HepG2 (cell line): ENCODE data around the gene SMIM38. TPM values are rescaled to one million over a fixed set of nuclear protein-coding genes. Genes with fewer than 3 reads are reported as not detected.

Experiments
- FOXA1 ChIP-seq, 2 experiments: fragments of 450-650 bp in 1 of 2; sonication (generic) in 1 of 2; formaldehyde crosslinking in 1 of 2; IDR thresholded peaks; 2 replicates each; pipeline versions ENCODE4 v1.4.0 to v1.6.1; 2016 to 2020; ENCODE audit warnings: missing genetic modification reagents in 1 of 2
- FOXK2 ChIP-seq: fragments of 450-650 bp; IDR thresholded peaks from 2 replicates; pipeline ENCODE4 v1.6.1; 2016
- GATAD1 ChIP-seq: IDR thresholded peaks from 2 replicates; pipeline ENCODE4 v1.6.1; 2016; ENCODE audit warnings: missing genetic modification reagents, missing compliant biosample characterization
- GFI1 ChIP-seq: sonication (generic); formaldehyde crosslinking; IDR thresholded peaks from 2 replicates; pipeline ENCODE4 v1.5.0; 2020; ENCODE audit warnings: missing genetic modification reagents, mild to moderate bottlenecking, borderline replicate concordance
- GZF1 ChIP-seq: sonication (generic); formaldehyde crosslinking; IDR thresholded peaks from 2 replicates; pipeline ENCODE4 v1.5.1; 2020; ENCODE audit warnings: mild to moderate bottlenecking, missing genetic modification reagents
- ISL2 ChIP-seq: sonication (generic); formaldehyde crosslinking; IDR thresholded peaks from 2 replicates; pipeline ENCODE4 v1.5.0; 2020; ENCODE audit warnings: missing genetic modification reagents
- MTA1 ChIP-seq: sonication (generic); formaldehyde crosslinking; IDR thresholded peaks from 2 replicates; pipeline ENCODE4 v1.4.0; 2020; ENCODE audit warnings: missing genetic modification reagents, mild to moderate bottlenecking, borderline replicate concordance
- NR1H2 ChIP-seq: sonication (generic); formaldehyde crosslinking; IDR thresholded peaks from 2 replicates; pipeline ENCODE4 v1.8.1; 2022; ENCODE audit warnings: low read depth, missing genetic modification reagents, borderline replicate concordance
- POGZ ChIP-seq: sonication (generic); formaldehyde crosslinking; IDR thresholded peaks from 2 replicates; pipeline ENCODE4 v1.4.0; 2020; ENCODE audit warnings: mild to moderate bottlenecking, missing genetic modification reagents
- PPARG ChIP-seq: conservative IDR thresholded peaks from 2 replicates; pipeline ENCODE4 v1.6.1; 2016; ENCODE audit warnings: missing biosample characterization, missing genetic modification reagents
- RCOR2 ChIP-seq: IDR thresholded peaks from 2 replicates; pipeline ENCODE4 v1.6.1; 2016; ENCODE audit warnings: missing biosample characterization, missing genetic modification reagents
- RXRA ChIP-seq: sonication (generic); formaldehyde crosslinking; IDR thresholded peaks from 2 replicates; pipeline ENCODE4 v1.5.1; 2020; ENCODE audit warnings: missing genetic modification reagents
- SNAPC2 ChIP-seq: sonication (generic); formaldehyde crosslinking; IDR thresholded peaks from 2 replicates; pipeline ENCODE4 v1.8.1; 2022; ENCODE audit warnings: mild to moderate bottlenecking, missing genetic modification reagents
- SP4 ChIP-seq: sonication (generic); formaldehyde crosslinking; IDR thresholded peaks from 2 replicates; pipeline ENCODE4 v1.8.1; 2023; ENCODE audit warnings: mild to moderate bottlenecking, missing genetic modification reagents
- STAG1 ChIP-seq: sonication (generic); formaldehyde crosslinking; IDR thresholded peaks from 2 replicates; pipeline ENCODE4 v1.4.0; 2020; ENCODE audit warnings: missing genetic modification reagents
- TCF7L2 ChIP-seq: IDR thresholded peaks from 2 replicates; pipeline ENCODE4 v1.6.1; 2011; ENCODE audit warnings: mild to moderate bottlenecking, low read depth, low read length, moderate library complexity
- ZBTB3 ChIP-seq: sonication (generic); formaldehyde crosslinking; IDR thresholded peaks from 2 replicates; pipeline ENCODE4 v1.4.0; 2020; ENCODE audit warnings: low read depth, mild to moderate bottlenecking, moderate library complexity, missing genetic modification reagents, borderline replicate concordance
- ZBTB38 ChIP-seq: sonication (generic); formaldehyde crosslinking; IDR thresholded peaks from 2 replicates; pipeline ENCODE4 v1.5.1; 2020; ENCODE audit warnings: mild to moderate bottlenecking, missing genetic modification reagents
- ZBTB42 ChIP-seq: sonication (generic); formaldehyde crosslinking; IDR thresholded peaks from 2 replicates; pipeline ENCODE4 v1.5.0; 2020; ENCODE audit warnings: mild to moderate bottlenecking, missing genetic modification reagents
- ZBTB7B ChIP-seq: sonication (generic); formaldehyde crosslinking; IDR thresholded peaks from 2 replicates; pipeline ENCODE4 v1.4.0; 2020; ENCODE audit warnings: missing genetic modification reagents
- ZMAT3 ChIP-seq: sonication (generic); formaldehyde crosslinking; conservative IDR thresholded peaks from 2 replicates; pipeline ENCODE4 v1.7.0; 2021; ENCODE audit warnings: missing genetic modification reagents
- ZMYM3 ChIP-seq: sonication (generic); formaldehyde crosslinking; IDR thresholded peaks from 2 replicates; pipeline ENCODE4 v1.5.1; 2020; ENCODE audit warnings: mild to moderate bottlenecking, missing genetic modification reagents
- ZNF12 ChIP-seq: sonication (generic); formaldehyde crosslinking; IDR thresholded peaks from 2 replicates; pipeline ENCODE4 v1.5.0; 2020; ENCODE audit warnings: missing genetic modification reagents
- ZNF547 ChIP-seq: sonication (generic); formaldehyde crosslinking; IDR thresholded peaks from 2 replicates; pipeline ENCODE4 v1.5.1; 2020; ENCODE audit warnings: mild to moderate bottlenecking, missing genetic modification reagents
- ZNF556 ChIP-seq: sonication (generic); formaldehyde crosslinking; IDR thresholded peaks from 2 replicates; pipeline ENCODE4 v1.4.0; 2020; ENCODE audit warnings: mild to moderate bottlenecking, missing genetic modification reagents, borderline replicate concordance
- ZNF564 ChIP-seq: sonication (generic); formaldehyde crosslinking; IDR thresholded peaks from 2 replicates; pipeline ENCODE4 v1.8.1; 2023; ENCODE audit warnings: mild to moderate bottlenecking, missing genetic modification reagents
- polyA plus RNA-seq, 8 experiments: library from polyadenylated mRNA; depleted of rRNA in 3 of 8; stranded (reverse) in 7 of 8; unstranded in 1 of 8; fragments of >200 nt; fragmentation: Illumina TruSeq in 4 of 8; extraction: Trizol in 4 of 8; gene quantifications; 2 replicates each; pipeline versions ENCODE4 v1.2.1 to v1.2.3, GENCODE V29; 2011 to 2016; ENCODE audit warnings: low read depth in 4 of 8, missing spikeins in 1 of 8, mixed read lengths in 1 of 8; ENCODE audit not compliant: insufficient read depth in 1 of 8
- total RNA-seq, 5 experiments: library from RNA; depleted of rRNA; stranded (reverse); fragments of >200 nt; fragmentation: Illumina TruSeq; extraction: Trizol; gene quantifications; 2 replicates each; pipeline ENCODE4 v1.2.3, GENCODE V29; 2016; ENCODE audit warnings: low read depth in 1 of 5
- TF ChIP-seq, protein P1 (sequence below): sonication (generic); formaldehyde crosslinking; IDR thresholded peaks from 2 replicates; pipeline ENCODE4 v1.4.0; 2020; ENCODE audit warnings: mild to moderate bottlenecking, low read depth, missing genetic modification reagents
- TF ChIP-seq, protein P2 (sequence below): sonication (generic); formaldehyde crosslinking; IDR thresholded peaks from 2 replicates; pipeline ENCODE4 v1.4.0; 2020; ENCODE audit warnings: missing genetic modification reagents

The SMIM38 gene
- total and polyA plus RNA-seq, 2 of the 13 experiments (the other 11 are each of a cell fraction or from before 2014, with no cell fraction given): 0.30 to 0.40 TPM

DNA sequence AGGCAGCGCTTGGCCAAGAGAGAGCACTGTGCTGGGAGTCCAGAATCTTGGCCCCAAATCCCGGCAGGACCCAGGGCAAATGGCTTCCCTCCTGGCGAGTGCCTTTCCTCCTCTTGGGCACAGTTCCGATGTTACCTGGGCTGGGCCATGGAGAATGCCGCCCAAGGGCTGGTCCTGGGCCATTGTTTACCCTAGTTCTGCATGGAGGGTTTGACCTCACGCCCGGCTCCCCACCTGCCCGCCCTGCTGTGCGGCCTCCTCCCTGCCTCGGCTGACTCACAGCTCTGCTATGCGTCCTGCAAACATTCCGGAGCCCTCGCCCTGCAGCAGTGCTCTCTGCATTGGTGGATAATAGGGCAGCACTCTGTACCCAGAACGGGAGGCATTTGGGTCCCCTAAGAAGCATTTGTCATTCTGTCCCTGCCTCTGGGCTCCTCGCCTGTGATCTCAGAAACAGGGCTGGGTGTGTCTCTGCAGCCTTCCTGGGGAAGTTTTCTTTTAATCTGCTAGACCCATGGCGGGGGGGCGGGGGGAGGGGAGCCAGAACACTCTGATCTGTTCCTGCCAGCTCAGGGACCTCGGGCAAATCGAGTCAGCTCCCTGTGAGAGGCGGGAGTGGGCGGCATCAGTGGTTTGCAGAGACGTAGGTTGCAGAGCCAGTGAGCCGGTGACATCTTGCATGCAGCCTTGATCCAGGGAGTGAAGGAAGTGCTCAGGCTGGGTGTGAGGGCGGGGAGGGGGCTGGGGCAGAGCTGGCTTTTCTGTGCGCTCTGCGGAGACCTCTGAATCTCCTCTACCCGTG is 32.9 kb upstream of the SMIM38 start (continued):
- TF ChIP-seq, protein P1, sequence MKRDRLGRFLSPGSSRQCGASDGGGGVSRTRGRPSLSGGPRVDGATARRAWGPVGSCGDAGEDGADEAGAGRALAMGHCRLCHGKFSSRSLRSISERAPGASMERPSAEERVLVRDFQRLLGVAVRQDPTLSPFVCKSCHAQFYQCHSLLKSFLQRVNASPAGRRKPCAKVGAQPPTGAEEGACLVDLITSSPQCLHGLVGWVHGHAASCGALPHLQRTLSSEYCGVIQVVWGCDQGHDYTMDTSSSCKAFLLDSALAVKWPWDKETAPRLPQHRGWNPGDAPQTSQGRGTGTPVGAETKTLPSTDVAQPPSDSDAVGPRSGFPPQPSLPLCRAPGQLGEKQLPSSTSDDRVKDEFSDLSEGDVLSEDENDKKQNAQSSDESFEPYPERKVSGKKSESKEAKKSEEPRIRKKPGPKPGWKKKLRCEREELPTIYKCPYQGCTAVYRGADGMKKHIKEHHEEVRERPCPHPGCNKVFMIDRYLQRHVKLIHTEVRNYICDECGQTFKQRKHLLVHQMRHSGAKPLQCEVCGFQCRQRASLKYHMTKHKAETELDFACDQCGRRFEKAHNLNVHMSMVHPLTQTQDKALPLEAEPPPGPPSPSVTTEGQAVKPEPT (CRISPR knock-in tag): no peak
- TF ChIP-seq ZBTB38 (CRISPR knock-in tag) (0 out of 2 replicates have a peak, but pooled peaks have one; percentile 22), ZNF556 (0 out of 2 replicates have a peak, but pooled peaks have one; percentile 44), NR1H2 (CRISPR knock-in tag) (no peak), ZBTB3 (no peak), ISL2 (CRISPR knock-in tag) (0 out of 2 replicates have a peak, but pooled peaks have one; percentile 16), ZNF564 (CRISPR knock-in tag) (0 out of 2 replicates have a peak, but pooled peaks have one; percentile 34), GATAD1 (0 out of 2 replicates have a peak, but pooled peaks have one; percentile 41), GFI1 (no peak), ZNF547 (CRISPR knock-in tag) (no peak), RCOR2 (CRISPR knock-in tag) (peak; percentile 60; the same call in 1 of the 2 replicates), ZMAT3 (no peak), ZMYM3 (CRISPR knock-in tag) (peak; percentile 59; the same call in 1 of the 2 replicates), FOXA1 (IDR thresholded peaks at IDR 0.05) (no peak), FOXA1 (CRISPR knock-in tag; IDR thresholded peaks at IDR 0.05) (peak; percentile 88), RXRA (peak; percentile 84), ZBTB42 (no peak), TCF7L2 (no peak), MTA1 (CRISPR knock-in tag) (peak; percentile 72; the same call in 1 of the 2 replicates), FOXK2 (no peak), ZBTB7B (CRISPR knock-in tag) (peak; percentile 48; the same call in 1 of the 2 replicates), STAG1 (CRISPR knock-in tag) (peak; percentile 29; the same call in 1 of the 2 replicates), POGZ (no peak), ZNF12 (CRISPR knock-in tag) (peak; percentile 48; the same call in 1 of the 2 replicates), SNAPC2 (no peak), SP4 (0 out of 2 replicates have a peak, but pooled peaks have one; percentile 40), PPARG (CRISPR knock-in tag) (peak; percentile 53; the same call in 1 of the 2 replicates), GZF1 (CRISPR knock-in tag) (no peak)
- TF ChIP-seq, protein P2, sequence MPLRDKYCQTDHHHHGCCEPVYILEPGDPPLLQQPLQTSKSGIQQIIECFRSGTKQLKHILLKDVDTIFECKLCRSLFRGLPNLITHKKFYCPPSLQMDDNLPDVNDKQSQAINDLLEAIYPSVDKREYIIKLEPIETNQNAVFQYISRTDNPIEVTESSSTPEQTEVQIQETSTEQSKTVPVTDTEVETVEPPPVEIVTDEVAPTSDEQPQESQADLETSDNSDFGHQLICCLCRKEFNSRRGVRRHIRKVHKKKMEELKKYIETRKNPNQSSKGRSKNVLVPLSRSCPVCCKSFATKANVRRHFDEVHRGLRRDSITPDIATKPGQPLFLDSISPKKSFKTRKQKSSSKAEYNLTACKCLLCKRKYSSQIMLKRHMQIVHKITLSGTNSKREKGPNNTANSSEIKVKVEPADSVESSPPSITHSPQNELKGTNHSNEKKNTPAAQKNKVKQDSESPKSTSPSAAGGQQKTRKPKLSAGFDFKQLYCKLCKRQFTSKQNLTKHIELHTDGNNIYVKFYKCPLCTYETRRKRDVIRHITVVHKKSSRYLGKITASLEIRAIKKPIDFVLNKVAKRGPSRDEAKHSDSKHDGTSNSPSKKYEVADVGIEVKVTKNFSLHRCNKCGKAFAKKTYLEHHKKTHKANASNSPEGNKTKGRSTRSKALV: no peak
